Ramos (cell line): ENCODE results near the gene TMOD3.

ENCODE experiments used
- in situ Hi-C: fragments of 300-500 bp; cut with MboI; formaldehyde crosslinking; loops from one replicate; pipeline ENCODE4 v1.14.3; 2022; ENCODE audit warnings: low sequenced_read_pairs; ENCODE audit not compliant: unreplicated experiment

TMOD3 gene

GRCh38 chr15:51889486-51889885, 60.0 kb downstream of the TMOD3 start:
- in situ Hi-C loops, result no loop called here

GRCh38 chr15:51904421-51904820, 75.0 kb downstream of the TMOD3 start:
- in situ Hi-C loops, result no loop called here

GRCh38 chr15:51904931-51905330, 75.5 kb downstream of the TMOD3 start:
- in situ Hi-C loops, result no loop called here

- in situ Hi-C loops, result no loop called here
Observed at GRCh38 chr15:51907136-51907862, 77.8 kb downstream of the TMOD3 start.

GRCh38 chr15:51908316-51908715, 78.9 kb downstream of the TMOD3 start:
- in situ Hi-C loops, result no loop called here

- in situ Hi-C loops, result no loop called here
Observed at GRCh38 chr15:51909584-51909983, 80.1 kb downstream of the TMOD3 start.

- in situ Hi-C loops, result no loop called here
Observed at GRCh38 chr15:51912528-51912927, 83.1 kb downstream of the TMOD3 start.

- in situ Hi-C loops, result no loop called here
Observed at GRCh38 chr15:51917493-51917892, 88.0 kb downstream of the TMOD3 start.

GRCh38 chr15:51924156-51925068, 95.0 kb downstream of the TMOD3 start:
- in situ Hi-C loops, result no loop called here

GRCh38 chr15:51926809-51927208, 97.4 kb downstream of the TMOD3 start:
- in situ Hi-C loops, result no loop called here

GRCh38 chr15:51931016-51931415, 101.6 kb downstream of the TMOD3 start:
- in situ Hi-C loops, result no loop called here

GRCh38 chr15:51931638-51932037, 102.2 kb downstream of the TMOD3 start:
- in situ Hi-C loops, result no loop called here

GRCh38 chr15:51932161-51932560, 102.7 kb downstream of the TMOD3 start:
- in situ Hi-C loops, result no loop called here

GRCh38 chr15:51935466-51936104, 106.1 kb downstream of the TMOD3 start:
- in situ Hi-C loops, result no loop called here

- in situ Hi-C loops, result no loop called here
Observed at GRCh38 chr15:51936105-51936478, 106.6 kb downstream of the TMOD3 start.

- in situ Hi-C loops, result no loop called here
Observed at GRCh38 chr15:51938286-51938685, 108.8 kb downstream of the TMOD3 start.

- in situ Hi-C loops, result no loop called here
Observed at GRCh38 chr15:51939216-51939615, 109.8 kb downstream of the TMOD3 start.

- in situ Hi-C loops, result no loop called here
Observed at GRCh38 chr15:51947124-51947523, 117.7 kb downstream of the TMOD3 start.

GRCh38 chr15:51952805-51953204, 123.4 kb downstream of the TMOD3 start:
- in situ Hi-C loops, result no loop called here

GRCh38 chr15:51955504-51955903, 126.1 kb downstream of the TMOD3 start:
- in situ Hi-C loops, result no loop called here
